Measurements from ENCODE around the gene POLE4. TPM values are rescaled to one million over a fixed set of nuclear protein-coding genes. Genes with fewer than 3 reads are reported as not detected.

Gene POLE4
- total RNA-seq, 1 donor from 2014 or later = 23.1 TPM

- DNase-seq (ENCODE audit: low read depth, low spot score) = no peak
Observed at GRCh38 chr2:74939919-74940812, 18.3 kb upstream of the POLE4 start.

- DNase-seq (ENCODE audit: low read depth, low spot score) = no peak
Observed at GRCh38 chr2:74941284-74941683, 17.2 kb upstream of the POLE4 start.

- DNase-seq (ENCODE audit: low read depth, low spot score) = no peak
Observed at GRCh38 chr2:74942263-74942662, 16.2 kb upstream of the POLE4 start.

- DNase-seq (ENCODE audit: low read depth, low spot score) = no peak
Observed at GRCh38 chr2:74944987-74945787, 13.3 kb upstream of the POLE4 start.

- no peak for DNase-seq (ENCODE audit: low read depth, low spot score)
Observed at GRCh38 chr2:74945788-74946331, 12.6 kb upstream of the POLE4 start.

GRCh38 chr2:74947703-74948102 lies 10.7 kb upstream of the POLE4 start:
- DNase-seq (ENCODE audit: low read depth, low spot score) = no peak

- no peak for DNase-seq (ENCODE audit: low read depth, low spot score)
Observed at GRCh38 chr2:74948779-74949178, 9.7 kb upstream of the POLE4 start.

GRCh38 chr2:74951211-74951754 lies 7.2 kb upstream of the POLE4 start:
- DNase-seq (ENCODE audit: low read depth, low spot score) = no peak

GRCh38 chr2:74952575-74952974 lies 5.9 kb upstream of the POLE4 start:
- no peak for DNase-seq (ENCODE audit: low read depth, low spot score)

- no peak for DNase-seq (ENCODE audit: low read depth, low spot score)
Observed at GRCh38 chr2:74953796-74954499, 4.5 kb upstream of the POLE4 start.

GRCh38 chr2:74954500-74954874 lies 4.0 kb upstream of the POLE4 start:
- DNase-seq (ENCODE audit: low read depth, low spot score) = no peak

- DNase-seq (ENCODE audit: low read depth, low spot score) = no peak
Observed at GRCh38 chr2:74957886-74958273, 563 bp upstream of the POLE4 start.

GRCh38 chr2:74959106-74959751 lies 786 bp downstream of the POLE4 start:
- DNase-seq (ENCODE audit: low read depth, low spot score) = no peak

- no peak for DNase-seq (ENCODE audit: low read depth, low spot score)
Observed at GRCh38 chr2:74966887-74967286, 8.4 kb downstream of the POLE4 start.

- no peak for DNase-seq (ENCODE audit: low read depth, low spot score)
Observed at GRCh38 chr2:74975016-74975415, 16.6 kb downstream of the POLE4 start.

- DNase-seq (ENCODE audit: low read depth, low spot score) = no peak
Observed at GRCh38 chr2:74979844-74980243, 21.4 kb downstream of the POLE4 start.

GRCh38 chr2:74982577-74982976 lies 24.1 kb downstream of the POLE4 start:
- DNase-seq (ENCODE audit: low read depth, low spot score) = no peak

GRCh38 chr2:74983631-74984392 lies 25.4 kb downstream of the POLE4 start:
- no peak for DNase-seq (ENCODE audit: low read depth, low spot score)

- DNase-seq (ENCODE audit: low read depth, low spot score) = no peak
Observed at GRCh38 chr2:74984947-74985637, 26.6 kb downstream of the POLE4 start.
